Liver (tissue), 9 donors: ENCODE measurements around the gene IL17REL. TPM values are rescaled to one million over a fixed set of nuclear protein-coding genes. Genes with fewer than 3 reads are reported as not detected.

Experiments
- DNase-seq: peaks from one replicate; pipeline ENCODE4 v3.0.0-alpha.2; 2017; ENCODE audit warnings: low spot score
- H3K27ac ChIP-seq, 2 donors: one replicate each; pipeline ENCODE4 v1.7.0; 2013; ENCODE audit warnings: inconsistent platforms in 2 of 2, low read length in 2 of 2, control low read depth in 1 of 2, low read depth in 1 of 2, mild to moderate bottlenecking in 1 of 2
- H3K27me3 ChIP-seq, 4 donors: one replicate each; pipeline versions ENCODE4 v1.6.1 to v1.7.0; 2013; ENCODE audit warnings: low read length in 3 of 4, inconsistent platforms in 1 of 4, mild to moderate bottlenecking in 1 of 4, moderate library complexity in 1 of 4; ENCODE audit not compliant: control insufficient read depth in 4 of 4, insufficient read depth in 4 of 4
- H3K36me3 ChIP-seq, 4 donors: one replicate each; pipeline versions ENCODE4 v1.6.1 to v1.7.0; 2013; ENCODE audit warnings: low read length in 3 of 4, mild to moderate bottlenecking in 3 of 4, low read depth in 1 of 4, moderate library complexity in 1 of 4; ENCODE audit not compliant: control insufficient read depth in 4 of 4, insufficient read depth in 3 of 4
- H3K4me1 ChIP-seq, 4 donors: one replicate each; pipeline versions ENCODE4 v1.6.1 to v1.7.0; 2013; ENCODE audit warnings: low read length in 3 of 4, mild to moderate bottlenecking in 3 of 4, moderate library complexity in 1 of 4; ENCODE audit not compliant: control insufficient read depth in 4 of 4, insufficient read depth in 4 of 4
- H3K4me3 ChIP-seq, 3 donors: one replicate each; pipeline versions ENCODE4 v1.6.1 to v1.7.0; 2013; ENCODE audit warnings: low read length in 3 of 3, control low read depth in 1 of 3, low read depth in 1 of 3, mild to moderate bottlenecking in 1 of 3
- H3K9ac ChIP-seq, 2 donors: one replicate each; pipeline ENCODE4 v1.7.0; 2013; ENCODE audit warnings: low read length in 2 of 2, mild to moderate bottlenecking in 2 of 2, moderate library complexity in 2 of 2, control low read depth in 1 of 2, low read depth in 1 of 2
- H3K9me3 ChIP-seq, 4 donors: one replicate each; pipeline versions ENCODE4 v1.6.1 to v1.7.0; 2013; ENCODE audit warnings: low read length in 3 of 4; ENCODE audit not compliant: control insufficient read depth in 4 of 4
- ATF3 ChIP-seq: IDR thresholded peaks from 2 replicates; pipeline ENCODE4 v1.6.1; 2016; ENCODE audit warnings: antibody characterized with exemption
- CTCF ChIP-seq: fragments of 150-350 bp; IDR thresholded peaks from 2 replicates; pipeline ENCODE4 v1.5.1; 2017; ENCODE audit warnings: improper control_type of control experiment, low read depth, low read length; ENCODE audit not compliant: missing input control
- EGR1 ChIP-seq, 2 donors: IDR thresholded peaks; 2 replicates each; pipeline ENCODE4 v1.6.1; 2016 to 2018; ENCODE audit warnings: antibody characterized with exemption in 2 of 2, low read depth in 2 of 2
- FOXA1 ChIP-seq: IDR thresholded peaks from 2 replicates; pipeline ENCODE4 v1.6.1; 2016; ENCODE audit warnings: antibody characterized with exemption
- FOXA2 ChIP-seq: IDR thresholded peaks from 2 replicates; pipeline ENCODE4 v1.6.1; 2016; ENCODE audit warnings: antibody characterized with exemption
- GABPA ChIP-seq, 2 donors: IDR thresholded peaks in 1 of 2; conservative IDR thresholded peaks in 1 of 2; 2 replicates each; pipeline ENCODE4 v1.6.1; 2016; ENCODE audit warnings: antibody characterized with exemption in 2 of 2, mild to moderate bottlenecking in 1 of 2, moderate library complexity in 1 of 2
- HNF4A ChIP-seq, 2 donors: conservative IDR thresholded peaks; 2 replicates each; pipeline ENCODE4 v1.6.1; 2016; ENCODE audit warnings: antibody characterized with exemption in 2 of 2, mild to moderate bottlenecking in 2 of 2
- HNF4G ChIP-seq: IDR thresholded peaks from 2 replicates; pipeline ENCODE4 v1.6.1; 2016; ENCODE audit warnings: antibody characterized with exemption
- NR2F2 ChIP-seq: IDR thresholded peaks from 2 replicates; pipeline ENCODE4 v1.6.1; 2016; ENCODE audit warnings: antibody characterized with exemption
- RAD21 ChIP-seq, 2 donors: IDR thresholded peaks; 2 replicates each; pipeline ENCODE4 v1.6.1; 2016; ENCODE audit warnings: antibody characterized with exemption in 2 of 2, mild to moderate bottlenecking in 2 of 2
- REST ChIP-seq: IDR thresholded peaks from 2 replicates; pipeline ENCODE4 v1.6.1; 2016; ENCODE audit warnings: antibody characterized with exemption, mild to moderate bottlenecking
- RXRA ChIP-seq, 2 donors: IDR thresholded peaks; 2 replicates each; pipeline ENCODE4 v1.6.1; 2017 to 2018; ENCODE audit warnings: antibody characterized with exemption in 2 of 2, mild to moderate bottlenecking in 1 of 2
- SP1 ChIP-seq: IDR thresholded peaks from 2 replicates; pipeline ENCODE4 v1.6.1; 2018; ENCODE audit warnings: antibody characterized with exemption, mild to moderate bottlenecking
- TAF1 ChIP-seq: conservative IDR thresholded peaks from 2 replicates; pipeline ENCODE4 v1.6.1; 2016; ENCODE audit warnings: antibody characterized with exemption, mild to moderate bottlenecking
- YY1 ChIP-seq: IDR thresholded peaks from 2 replicates; pipeline ENCODE4 v1.6.1; 2016; ENCODE audit warnings: antibody characterized with exemption, mild to moderate bottlenecking
- WGBS: extraction: QIAGEN DNeasy Blood & Tissue Kit; methylation state at CpG from one replicate; pipeline ENCODE4 v1.1.7; 2013; 5-methylcytosine and 5-hydroxymethylcytosine counted together
- polyA plus RNA-seq, 2 donors: library from polyadenylated mRNA; stranded (reverse) in 1 of 2; unstranded in 1 of 2; fragments of 200-250 nt in 1 of 2; fragments of >200 nt in 1 of 2; fragmentation: Nextera tagmentation in 1 of 2; extraction: Ambion mirVana in 1 of 2; gene quantifications; one replicate each; pipeline versions ENCODE4 v1.2.1 to v1.2.3, GENCODE V29; 2013 to 2015
- total RNA-seq, 2 donors: library from RNA; depleted of rRNA; stranded (reverse); fragments of >200 nt; gene quantifications; one replicate each; pipeline ENCODE4 v1.2.3, GENCODE V29; 2014
- TF ChIP-seq, protein P1 (sequence below): IDR thresholded peaks from 2 replicates; pipeline ENCODE4 v1.6.1; 2016; ENCODE audit warnings: antibody characterized with exemption
- TF ChIP-seq, protein P2 (sequence below): IDR thresholded peaks from 2 replicates; pipeline ENCODE4 v1.6.1; 2016; ENCODE audit warnings: antibody characterized with exemption
- donor health status: healthy.
- donor health status: healthy.
- donor health status: healthy.
- donor health status: healthy.
- donor health status: healthy.

IL17REL gene
- total and polyA plus RNA-seq, 4 donors = under 0.01 TPM; not detected in 3

DNA sequence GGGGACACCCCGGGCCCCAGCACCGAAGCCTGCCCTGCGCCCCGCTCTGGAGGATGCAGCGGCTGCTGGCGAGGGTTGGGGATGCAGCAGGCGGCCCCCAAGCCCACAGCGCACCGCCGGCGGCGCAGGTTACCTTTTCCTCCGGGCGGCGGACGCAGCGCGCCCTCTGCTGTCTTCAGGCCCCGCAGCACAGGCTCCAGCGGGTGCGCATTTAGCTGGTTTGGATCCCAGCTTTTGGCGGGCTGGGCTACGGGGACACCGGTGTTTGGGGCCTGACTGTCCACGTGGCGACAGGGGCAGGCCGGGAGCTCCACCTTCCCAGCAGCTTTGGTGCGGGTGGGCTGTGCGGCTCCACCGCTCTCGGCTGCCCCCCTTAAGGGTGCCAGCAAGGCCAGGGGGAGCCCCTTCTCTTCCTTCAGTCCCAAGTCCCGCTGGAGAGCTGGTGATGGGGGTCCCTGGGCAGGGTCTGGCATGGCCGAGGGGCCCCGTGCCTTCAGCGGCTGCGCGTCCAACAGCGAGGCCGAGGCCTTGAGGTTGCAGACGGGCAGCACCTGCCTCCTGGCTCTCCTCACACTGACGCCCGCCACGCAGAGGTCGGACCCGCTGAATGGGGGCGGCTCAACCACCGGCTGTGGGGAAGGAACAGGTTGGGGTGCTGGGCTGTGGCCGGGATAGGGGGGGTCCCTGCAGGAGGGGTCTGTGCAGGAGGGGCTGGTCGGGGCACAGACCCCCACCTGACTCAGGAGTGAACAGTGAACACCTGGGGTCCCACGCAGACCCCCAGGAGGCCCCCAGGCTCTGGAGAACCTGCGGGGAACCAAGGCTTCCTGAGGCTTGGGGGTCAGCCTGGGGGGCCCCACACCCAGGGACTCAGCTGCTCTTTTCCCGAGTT, 18.0 kb upstream of the IL17REL start:
- peaks cover 0 to 2% (median 0%) of the 10 kb centered on the region in 4 donors for H3K27me3 ChIP-seq
- H3K9ac ChIP-seq = no peak overlapping the region
- H3K9me3 ChIP-seq = no peaks in the 10 kb centered on the region
- TF ChIP-seq ATF3 (no peak), GABPA (IDR thresholded peaks at IDR 0.05 in 1 of 2, conservative IDR thresholded peaks at IDR 0.05 in 1 of 2) (no peak), RXRA (IDR thresholded peaks at IDR 0.05) (no peak), REST (no peak), SP1 (no peak), FOXA1 (no peak), NR2F2 (no peak), YY1 (no peak), HNF4A (conservative IDR thresholded peaks at IDR 0.05) (no peak), EGR1 (IDR thresholded peaks at IDR 0.05; ENCODE audit: low read depth in 2 of 2) (no peak), CTCF (peak; percentile 91), FOXA2 (no peak), TAF1 (no peak), RAD21 (IDR thresholded peaks at IDR 0.05) (peak; percentile 90 to 96), HNF4G (no peak)
- TF ChIP-seq, protein P1, sequence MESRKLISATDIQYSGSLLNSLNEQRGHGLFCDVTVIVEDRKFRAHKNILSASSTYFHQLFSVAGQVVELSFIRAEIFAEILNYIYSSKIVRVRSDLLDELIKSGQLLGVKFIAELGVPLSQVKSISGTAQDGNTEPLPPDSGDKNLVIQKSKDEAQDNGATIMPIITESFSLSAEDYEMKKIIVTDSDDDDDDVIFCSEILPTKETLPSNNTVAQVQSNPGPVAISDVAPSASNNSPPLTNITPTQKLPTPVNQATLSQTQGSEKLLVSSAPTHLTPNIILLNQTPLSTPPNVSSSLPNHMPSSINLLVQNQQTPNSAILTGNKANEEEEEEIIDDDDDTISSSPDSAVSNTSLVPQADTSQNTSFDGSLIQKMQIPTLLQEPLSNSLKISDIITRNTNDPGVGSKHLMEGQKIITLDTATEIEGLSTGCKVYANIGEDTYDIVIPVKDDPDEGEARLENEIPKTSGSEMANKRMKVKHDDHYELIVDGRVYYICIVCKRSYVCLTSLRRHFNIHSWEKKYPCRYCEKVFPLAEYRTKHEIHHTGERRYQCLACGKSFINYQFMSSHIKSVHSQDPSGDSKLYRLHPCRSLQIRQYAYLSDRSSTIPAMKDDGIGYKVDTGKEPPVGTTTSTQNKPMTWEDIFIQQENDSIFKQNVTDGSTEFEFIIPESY = no peak
- TF ChIP-seq, protein P2, sequence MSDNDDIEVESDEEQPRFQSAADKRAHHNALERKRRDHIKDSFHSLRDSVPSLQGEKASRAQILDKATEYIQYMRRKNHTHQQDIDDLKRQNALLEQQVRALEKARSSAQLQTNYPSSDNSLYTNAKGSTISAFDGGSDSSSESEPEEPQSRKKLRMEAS = no peak
- H3K27ac ChIP-seq = no peak overlapping the region
- peak; percentile 67 for DNase-seq
- 21% methylated on average over 52 of the region's 52 CpGs for WGBS
- H3K36me3 ChIP-seq = no peaks in the 10 kb centered on the region
- H3K4me3 ChIP-seq = no peak overlapping the region
- H3K4me1 ChIP-seq = peaks cover 0 to 7% (median 0%) of the 10 kb centered on the region in 4 donors
